ENCODE data around the gene ZNF774. TPM values are rescaled to one million over a fixed set of nuclear protein-coding genes. Genes with fewer than 3 reads are reported as not detected.
"Not testable (repeated sequence)": the region's sequence is repeated elsewhere in the genome, so short reads cannot be mapped to it uniquely, and the experiment has no call there.

ZNF774 gene
- total RNA-seq, 1 experiment from 2014 or later = 0.48 TPM

DNA sequence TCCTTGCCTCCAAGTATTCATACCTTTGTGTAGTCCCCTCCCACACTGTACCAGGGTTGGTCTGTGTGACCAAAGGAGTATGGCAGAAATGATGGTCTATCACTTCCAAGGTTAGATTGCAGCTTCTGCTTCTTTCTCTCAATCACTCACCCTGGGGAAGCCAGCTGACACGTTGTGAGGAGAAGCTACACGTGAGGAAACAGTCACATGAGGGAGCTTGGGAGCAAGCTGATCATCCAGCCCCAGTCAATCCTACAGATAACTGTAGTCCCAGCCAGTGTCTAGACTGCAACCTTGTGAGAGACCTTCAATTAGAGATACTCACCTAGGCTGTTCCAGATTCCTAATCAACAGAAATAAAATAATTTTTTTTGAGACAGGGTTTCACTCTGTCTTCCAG, 6.2 kb upstream of the ZNF774 start:
- no peak for DNase-seq (ENCODE audit: low spot score)

DNA sequence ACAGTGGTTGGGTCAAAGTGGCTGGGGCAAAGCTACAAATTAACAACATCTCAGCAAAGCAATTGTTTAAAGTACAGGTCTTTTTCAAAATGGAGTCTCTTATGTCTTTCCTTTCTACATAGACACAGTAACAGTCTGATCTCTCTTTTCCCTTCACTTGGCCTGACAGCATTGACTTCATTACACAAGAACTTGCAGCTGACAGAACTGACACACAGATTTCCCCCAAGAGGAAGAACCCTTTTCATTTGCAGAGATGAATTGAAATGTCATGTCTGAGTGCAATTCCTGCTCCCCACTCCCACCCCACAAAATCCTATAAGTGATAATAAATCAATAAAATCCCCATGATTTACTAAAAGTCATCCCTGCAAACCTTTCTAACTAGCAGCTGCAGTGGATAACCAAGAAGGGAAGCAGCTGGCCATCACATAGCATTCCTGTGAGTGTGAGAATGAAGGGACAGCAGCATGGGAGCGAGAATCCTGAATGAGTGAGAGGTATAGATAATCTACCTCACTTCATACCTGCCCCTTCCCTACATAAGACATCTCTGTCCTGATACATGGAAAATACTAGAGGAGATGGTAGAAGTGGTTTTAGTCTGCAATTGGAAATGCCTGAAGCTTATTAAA, 4.5 kb upstream of the ZNF774 start:
- not testable (repeated sequence) for DNase-seq (ENCODE audit: low spot score)

DNA sequence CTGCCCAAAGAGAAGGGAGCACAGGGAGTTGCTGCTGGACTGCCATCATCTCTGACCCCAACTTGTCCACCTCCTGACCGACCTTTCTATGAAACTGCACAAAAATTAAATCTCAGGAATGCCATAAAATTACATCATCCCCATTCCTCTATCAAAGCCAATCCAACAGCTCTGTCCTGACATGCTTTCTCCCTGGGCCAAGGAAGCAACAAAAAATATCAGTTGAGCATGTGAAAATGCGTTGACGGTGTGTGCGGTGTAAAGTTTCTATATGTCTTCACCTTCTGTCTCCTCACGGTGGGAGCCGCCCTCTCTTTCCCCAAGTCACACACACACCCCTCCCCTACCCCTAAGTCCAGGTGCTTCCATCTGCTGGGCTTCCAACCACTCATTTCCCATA, 3.6 kb upstream of the ZNF774 start:
- DNase-seq (ENCODE audit: low spot score) = no peak

DNA sequence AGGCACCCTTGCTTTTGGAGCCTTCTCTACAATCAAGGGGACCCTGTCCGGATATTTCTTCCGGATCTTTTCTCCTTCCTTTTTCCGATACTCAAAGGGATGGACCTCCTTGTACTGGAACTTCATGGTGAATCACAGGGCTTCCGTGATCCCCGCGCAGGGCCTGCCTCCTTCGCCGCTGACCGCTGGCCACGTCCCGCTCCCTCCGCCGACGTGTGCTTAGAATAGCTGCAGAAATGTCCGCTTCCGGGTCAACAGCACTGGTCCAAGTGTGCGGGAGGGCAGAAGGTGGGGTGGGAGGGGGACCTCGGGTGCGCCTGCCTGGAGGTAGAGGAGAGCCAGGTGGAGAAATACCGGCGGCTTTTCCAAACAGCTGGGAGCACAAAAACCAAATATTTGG, 3.0 kb upstream of the ZNF774 start:
- DNase-seq (ENCODE audit: low spot score) = no peak

DNA sequence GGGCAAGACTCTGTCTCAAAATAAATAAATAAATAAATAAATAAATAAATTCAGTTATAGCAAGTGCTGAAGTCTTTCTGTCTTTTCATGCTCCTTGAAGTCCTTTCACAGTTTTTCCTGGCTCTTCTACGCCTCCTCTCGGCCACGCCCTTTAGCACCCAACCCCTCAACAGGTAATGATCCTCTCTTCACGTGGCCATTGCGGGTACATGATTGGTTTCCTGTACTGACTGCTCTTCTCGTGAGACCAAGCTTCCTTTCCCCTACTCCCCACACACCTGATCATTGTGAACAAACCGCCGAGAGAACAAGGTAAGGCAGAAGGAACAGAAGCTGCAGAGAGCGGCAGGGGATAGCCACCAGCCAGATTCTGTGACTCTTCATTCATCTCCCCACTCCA, 2.3 kb upstream of the ZNF774 start:
- no peak for DNase-seq (ENCODE audit: low spot score)

DNA sequence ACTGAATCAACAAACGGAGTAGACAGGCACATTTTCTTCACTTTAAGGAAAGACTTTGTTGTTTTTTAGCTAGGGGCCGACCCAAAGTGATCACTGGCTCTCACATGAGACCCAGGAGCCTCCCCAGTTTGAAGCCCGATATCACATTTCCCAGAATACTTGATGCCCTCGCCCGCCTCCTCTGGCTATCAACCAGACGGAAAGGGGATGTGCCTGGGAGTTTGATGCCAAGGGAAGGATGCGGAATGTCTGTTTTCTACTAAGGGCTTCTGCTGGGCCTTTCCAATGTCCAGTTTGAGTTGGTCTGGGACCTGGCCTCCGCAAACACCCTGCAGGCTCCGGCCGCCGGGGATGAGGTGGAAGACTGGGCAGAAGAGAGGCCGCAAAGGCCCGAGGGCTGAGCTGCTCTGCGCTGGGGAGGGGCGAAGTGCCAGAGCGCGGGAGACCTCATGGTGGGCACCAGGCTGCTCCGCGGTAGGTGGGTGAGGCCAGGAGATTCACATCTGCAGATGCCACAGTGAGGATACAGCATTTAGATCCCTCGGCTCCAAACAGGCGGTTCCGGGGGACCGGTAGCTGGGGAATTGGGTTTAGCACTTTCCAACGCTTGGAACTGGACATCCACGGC, 491 bp upstream of the ZNF774 start:
- DNase-seq (ENCODE audit: low spot score) = no peak

DNA sequence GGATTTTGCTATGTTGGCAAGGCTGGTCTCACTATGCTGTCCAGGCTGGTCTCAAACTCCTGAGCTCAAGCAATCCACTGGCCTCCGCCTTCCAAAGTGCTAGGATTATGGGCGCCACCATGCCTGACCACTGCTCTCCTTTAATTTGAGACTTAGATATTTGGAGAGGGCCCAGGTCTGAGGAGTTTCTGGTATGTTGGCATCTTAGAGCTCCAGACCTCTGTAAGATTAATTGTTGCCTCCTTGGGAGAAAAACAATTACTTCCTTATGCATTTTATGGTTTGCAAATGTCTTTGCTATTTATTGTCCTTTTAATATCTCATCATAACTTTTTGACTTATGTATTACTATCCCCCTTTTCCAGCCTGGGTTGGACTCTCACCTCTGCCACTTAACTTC, 2.9 kb downstream of the ZNF774 start:
- no peak for DNase-seq (ENCODE audit: low spot score)

DNA sequence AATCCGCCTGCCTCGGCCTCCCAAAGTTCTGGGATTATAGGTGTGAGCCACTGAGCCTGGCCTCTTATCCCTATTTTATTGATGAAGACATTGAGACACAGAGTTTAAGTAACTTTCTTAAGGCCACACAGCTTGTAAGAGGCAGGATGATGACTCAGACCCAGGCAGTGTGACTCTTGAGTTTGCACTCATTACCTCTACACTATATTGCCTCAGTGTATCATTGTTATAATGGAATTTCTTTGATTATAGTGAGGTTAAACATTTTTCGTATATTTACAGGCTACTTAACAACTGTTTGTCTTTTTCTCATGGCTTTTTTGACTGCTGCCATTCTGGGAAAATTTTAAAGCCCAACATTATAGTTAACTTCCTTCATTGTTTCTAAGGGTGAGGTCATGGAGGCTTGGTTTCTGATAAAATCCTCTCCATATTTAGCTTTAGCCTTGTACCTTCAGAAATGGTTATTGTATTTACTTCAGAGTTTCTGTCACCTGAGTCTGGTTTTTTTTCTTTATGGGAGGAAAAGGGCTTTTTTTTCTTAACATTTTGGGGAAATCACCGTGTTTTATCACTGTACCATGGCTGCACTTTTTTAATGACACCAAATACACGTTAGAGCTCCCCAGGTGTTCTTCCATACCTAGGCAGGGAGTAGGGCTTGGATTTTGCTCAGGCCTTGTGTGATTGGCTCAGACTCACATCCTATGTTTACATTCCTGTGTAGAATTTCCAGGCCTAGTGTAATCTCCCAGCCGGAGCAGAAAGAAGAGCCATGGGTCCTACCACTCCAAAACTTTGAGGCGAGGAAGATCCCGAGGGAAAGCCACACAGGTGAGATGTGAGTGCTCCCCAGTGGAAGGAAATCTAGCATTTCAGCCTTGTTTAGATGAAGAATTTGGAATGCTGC, 6.3 kb downstream of the ZNF774 start:
- DNase-seq (ENCODE audit: low spot score) = peak; percentile 24

DNA sequence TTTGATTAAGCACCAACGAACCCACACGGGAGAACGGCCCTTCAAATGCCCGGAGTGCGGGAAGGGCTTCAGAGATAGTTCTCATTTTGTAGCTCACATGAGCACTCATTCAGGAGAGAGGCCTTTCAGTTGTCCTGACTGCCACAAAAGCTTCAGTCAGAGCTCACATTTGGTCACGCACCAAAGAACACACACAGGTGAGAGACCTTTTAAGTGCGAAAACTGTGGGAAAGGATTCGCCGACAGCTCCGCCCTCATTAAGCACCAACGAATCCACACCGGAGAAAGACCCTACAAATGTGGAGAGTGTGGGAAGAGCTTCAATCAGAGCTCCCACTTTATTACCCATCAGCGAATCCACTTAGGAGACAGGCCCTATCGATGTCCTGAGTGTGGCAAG, 8.7 kb downstream of the ZNF774 start:
- DNase-seq (ENCODE audit: low spot score) = no peak

DNA sequence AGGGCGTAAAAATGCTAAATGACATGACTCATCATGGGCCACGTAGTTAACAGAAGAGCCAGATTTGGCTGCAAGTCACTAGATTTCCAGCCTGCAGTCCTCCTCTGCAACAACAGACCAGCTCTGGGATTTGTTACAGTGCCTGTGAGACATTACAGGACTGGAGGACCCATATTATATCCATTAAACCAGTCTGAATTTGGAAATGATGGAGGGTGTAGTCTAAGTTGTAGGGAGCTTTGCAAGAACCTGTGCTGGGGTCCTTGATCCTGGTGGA, 10.8 kb downstream of the ZNF774 start:
- DNase-seq (ENCODE audit: low spot score) = peak; percentile 65

DNA sequence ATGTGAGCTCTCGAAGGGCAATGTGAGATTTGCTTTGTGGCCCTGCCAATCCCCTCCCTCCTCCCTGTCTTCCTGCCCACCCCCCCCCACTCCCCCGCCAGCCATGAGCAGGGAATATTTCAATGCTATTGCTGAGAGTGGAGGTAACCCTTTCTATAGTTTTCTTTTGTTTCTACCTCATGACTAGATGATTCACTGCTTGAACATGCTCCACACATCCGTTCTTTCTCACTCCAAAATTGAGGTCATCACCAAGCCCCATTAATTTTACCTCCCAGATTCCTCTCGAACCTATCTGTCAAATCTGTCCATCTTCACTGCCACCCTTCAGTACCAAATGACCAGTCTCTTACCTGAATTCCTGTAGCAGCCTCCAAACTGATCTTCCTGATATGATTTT, 12.2 kb downstream of the ZNF774 start:
- peak; percentile 44 for DNase-seq (ENCODE audit: low spot score)

DNA sequence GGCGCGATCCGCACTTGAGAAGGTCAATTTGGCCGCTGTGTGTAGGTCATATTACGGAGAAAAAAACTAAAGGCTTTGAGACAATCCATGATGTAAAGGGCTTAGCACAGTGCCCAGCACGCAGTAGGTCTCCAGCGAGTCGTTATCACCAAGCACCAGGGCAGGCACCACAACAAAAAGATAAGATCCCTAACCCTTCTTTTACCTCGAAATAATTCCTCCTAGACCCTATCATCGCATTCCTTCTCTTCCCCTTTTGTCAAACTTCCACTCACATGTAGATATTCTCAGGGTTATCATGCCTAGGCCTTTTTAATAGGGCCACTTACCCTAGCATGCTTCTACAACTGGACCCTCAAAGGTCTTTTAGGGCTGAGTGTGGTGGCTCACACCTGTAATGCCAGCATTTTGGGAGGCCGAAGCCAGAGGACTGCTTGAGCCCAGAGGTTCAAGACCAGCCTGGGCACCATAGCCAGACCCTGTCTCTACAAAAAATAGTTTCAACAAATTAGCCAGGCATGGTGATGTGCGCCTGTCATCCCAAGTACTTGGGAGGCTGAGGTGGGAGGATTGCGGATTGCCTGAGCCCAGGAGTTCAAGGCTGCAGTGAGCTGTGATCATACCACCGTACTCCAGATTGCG, 13.5 kb downstream of the ZNF774 start:
- no peak for DNase-seq (ENCODE audit: low spot score)

DNA sequence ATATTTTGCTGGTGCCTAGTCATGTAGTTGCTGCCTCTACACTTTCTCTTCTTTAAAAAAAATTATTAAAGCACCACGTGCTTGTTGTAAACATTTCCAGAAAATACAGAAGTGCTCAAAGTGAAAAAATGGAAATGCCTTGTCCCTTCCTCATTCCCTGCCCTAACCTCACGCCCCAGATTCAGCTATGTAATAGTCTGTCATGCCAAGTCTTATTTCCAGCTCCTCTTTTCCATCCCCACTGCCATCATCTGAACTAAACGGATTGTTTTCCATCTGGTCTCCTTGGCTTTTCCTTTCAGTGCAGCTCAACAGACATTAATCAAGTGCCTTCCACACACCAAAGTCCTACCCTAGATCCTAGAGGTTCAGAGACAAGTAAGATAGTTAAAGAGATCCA, 15.5 kb downstream of the ZNF774 start:
- no peak for DNase-seq (ENCODE audit: low spot score)

DNA sequence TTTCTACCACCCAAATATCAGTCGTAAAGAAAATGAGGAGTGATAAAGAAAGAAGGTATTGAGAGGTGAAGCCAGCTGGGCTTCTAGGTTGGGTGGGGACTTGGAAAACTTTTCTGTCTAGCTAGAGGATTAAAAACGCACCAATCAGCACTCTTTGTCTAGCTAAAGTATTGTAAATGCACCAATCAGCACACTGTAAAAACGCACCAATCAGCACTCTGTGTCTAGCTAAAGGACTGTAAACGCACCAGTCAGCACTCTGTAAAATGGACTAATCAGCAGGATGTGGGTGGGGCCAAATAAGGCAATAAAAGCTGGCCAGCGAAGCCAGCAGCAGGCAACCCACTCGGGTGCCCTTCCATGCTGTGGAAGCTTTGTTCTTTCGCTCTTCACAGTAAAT, 23.0 kb downstream of the ZNF774 start:
- no peak for DNase-seq (ENCODE audit: low spot score)

DNA sequence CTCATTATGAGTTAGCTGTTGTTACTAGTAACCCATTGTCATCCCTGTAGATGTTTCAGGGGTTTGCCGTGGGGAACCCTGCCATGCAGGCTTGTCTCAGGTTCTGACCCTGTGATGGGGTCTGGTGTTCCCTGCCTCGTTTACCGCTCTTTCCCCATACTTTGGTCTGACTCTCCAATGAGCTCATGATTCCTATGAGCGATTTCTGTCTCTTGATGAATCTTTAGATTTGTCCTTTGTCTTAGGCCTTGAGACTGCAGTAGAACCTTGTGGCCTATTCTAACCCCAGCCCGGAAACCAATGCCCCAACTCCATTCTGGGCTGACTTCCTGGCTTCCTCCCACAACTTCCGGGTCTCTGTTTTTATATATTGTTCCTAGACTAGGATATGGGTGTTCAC, 24.7 kb downstream of the ZNF774 start:
- DNase-seq (ENCODE audit: low spot score) = no peak

DNA sequence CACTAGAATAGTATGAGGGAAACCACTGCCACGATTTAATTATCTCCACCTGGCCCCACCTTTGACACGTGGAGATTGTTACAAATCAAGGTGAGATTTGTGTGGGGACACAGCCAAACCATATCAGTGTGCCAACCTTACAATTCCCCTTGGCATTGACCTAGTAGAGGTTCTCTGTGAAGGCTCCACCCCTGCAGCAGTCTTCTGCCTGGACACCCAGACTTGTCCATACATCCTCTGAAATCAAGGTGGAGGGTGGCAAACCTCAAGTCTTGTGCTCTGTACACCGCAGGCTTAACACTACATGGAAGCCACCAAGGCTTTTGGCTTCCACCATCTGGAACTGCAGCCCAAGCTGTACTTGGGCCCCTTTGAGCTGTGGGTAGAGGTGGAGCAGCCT, 27.2 kb downstream of the ZNF774 start:
- DNase-seq (ENCODE audit: low spot score) = no peak

DNA sequence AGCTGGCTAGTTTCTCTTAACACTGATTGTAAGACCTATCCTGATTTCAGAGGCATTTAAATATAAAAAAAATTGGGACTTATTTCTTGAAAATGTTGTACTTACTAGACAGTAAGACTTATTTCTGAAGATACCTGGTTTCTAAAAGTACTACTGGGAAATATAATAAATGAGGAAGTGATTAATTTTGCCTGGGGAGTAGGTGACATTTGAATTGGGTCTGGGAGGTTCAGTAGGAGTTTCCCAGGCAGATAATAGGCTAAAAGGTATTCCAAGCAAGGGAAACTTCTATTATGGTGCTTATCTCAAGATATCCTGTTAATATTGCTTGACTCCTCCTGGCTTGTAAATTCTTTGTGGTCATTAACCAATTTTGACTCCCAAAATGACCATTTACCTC, 29.4 kb downstream of the ZNF774 start:
- DNase-seq (ENCODE audit: low spot score) = no peak

DNA sequence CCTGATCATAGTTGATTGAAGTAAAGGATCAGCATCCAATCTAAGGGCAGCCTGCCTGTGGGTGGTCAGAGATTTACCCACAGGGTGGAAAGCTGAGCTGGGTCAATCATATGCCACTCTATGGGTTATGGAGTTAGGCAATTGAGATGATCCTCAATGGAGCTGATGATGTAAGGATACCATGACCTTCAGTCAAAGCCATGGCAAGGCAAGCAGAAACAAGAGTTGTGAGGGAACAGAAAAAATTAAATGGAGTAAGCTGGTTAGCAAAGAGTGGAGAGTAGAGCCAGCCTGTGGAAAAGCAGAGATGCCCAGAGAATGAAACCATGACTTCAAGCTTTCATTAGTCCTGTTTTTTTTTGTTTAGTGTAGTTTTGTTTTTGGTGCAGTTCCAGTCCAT, 30.2 kb downstream of the ZNF774 start:
- DNase-seq (ENCODE audit: low spot score) = no peak

DNA sequence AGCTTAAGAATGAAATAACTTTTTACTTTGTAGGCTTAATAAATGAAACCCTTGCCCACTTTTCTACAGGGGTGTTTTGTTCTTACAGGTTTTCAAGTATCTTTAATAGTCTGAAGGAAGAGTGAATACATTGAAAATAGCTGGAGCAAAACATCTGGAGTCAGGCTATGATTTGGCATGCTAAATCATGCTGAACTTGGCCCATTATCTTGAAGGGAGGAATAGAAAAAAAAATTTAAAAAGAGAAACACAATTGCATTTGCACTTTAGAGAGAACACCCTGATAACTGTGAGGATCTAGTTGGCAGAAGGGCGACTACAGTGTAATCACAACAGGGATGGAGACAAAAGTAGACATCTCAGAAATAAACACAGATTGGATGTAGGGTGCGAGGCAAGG, 34.1 kb downstream of the ZNF774 start:
- no peak for DNase-seq (ENCODE audit: low spot score)

DNA sequence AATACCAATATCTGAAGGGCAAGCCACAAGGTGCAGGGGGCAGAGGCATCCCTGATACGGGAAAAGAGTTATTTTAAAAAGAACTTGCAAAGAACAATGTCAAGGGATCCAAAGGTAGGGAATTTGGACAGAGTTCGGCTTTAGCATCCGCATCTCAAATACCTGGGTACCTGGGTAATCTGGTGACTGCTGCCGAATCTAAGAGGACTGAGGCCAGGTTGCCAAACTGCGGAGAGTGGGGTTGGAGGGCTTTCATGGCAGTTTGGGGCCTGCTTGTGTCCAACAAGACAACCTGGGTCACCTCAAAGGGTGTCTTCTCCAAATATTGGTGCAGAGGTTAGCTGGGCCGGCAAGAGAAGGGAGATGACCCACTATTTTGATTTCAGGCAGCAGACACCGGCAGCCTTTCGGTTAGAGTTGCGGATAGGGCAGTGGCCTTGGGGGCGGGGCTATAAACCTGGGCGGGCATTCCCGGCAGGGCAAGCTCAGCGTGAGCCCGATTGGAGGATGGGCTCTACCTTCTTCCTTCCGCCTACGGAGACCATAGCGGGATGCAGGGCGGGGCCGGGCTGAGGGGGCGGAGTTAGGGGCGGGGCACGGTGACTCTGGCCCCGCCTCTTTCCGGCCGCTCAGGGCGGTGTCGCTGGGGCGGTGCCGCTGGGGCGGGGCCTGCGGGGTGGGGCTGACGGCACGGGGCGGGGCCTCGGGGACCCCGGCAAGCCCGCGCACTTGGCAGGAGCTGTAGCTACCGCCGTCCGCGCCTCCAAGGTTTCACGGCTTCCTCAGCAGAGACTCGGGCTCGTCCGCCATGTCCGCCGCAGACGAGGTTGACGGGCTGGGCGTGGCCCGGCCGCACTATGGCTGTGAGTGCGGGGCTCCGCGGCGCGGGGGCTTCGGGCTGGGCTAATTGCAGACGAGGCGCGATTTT, 35.7 kb downstream of the ZNF774 start, which contains the start of gene IQGAP1:
Gene IQGAP1 (plus strand): TSS at position 709 of the 928 bp plus-strand sequence. CDS start 100 bp downstream, at position 809.
- DNase-seq (ENCODE audit: low spot score) = peak; percentile 95
